B cell (primary cell): Measurements from ENCODE around the gene AFF1. TPM values are rescaled to one million over a fixed set of nuclear protein-coding genes. Genes with fewer than 3 reads are reported as not detected.
"Not testable (repeated sequence)": the region's sequence is repeated elsewhere in the genome, so short reads cannot be mapped to it uniquely, and the experiment has no call there.

Experiments used
- ATAC-seq: fragments of 200-7000 bp; cut with Tn5 transposase; one replicate; pipeline ENCODE4 v1.10.0; 2021; ENCODE audit warnings: low read depth, mild to moderate bottlenecking, moderate number of reproducible peaks, moderate library complexity
- CTCF ChIA-PET: fragments of 350-600 bp; sonication (Branson Sonifier 250); formaldehyde crosslinking; loops from one replicate; lab custom pipeline; 2021; ENCODE audit warnings: antibody characterized with exemption, inconsistent platforms; lab: Charles Lee
- POLR2A ChIA-PET: fragments of 350-600 bp; sonication (Branson Sonifier 250); formaldehyde crosslinking; loops from one replicate; lab custom pipeline; 2021; ENCODE audit warnings: antibody characterized with exemption; lab: Charles Lee
- DNase-seq: peaks from one replicate; pipeline ENCODE4 v3.0.0; 2013
- H2AFZ ChIP-seq: 2 replicates; pipeline ENCODE4 v1.6.1; 2012; ENCODE audit warnings: mild to moderate bottlenecking, low read depth, low read length; ENCODE audit not compliant: insufficient read depth, poor library complexity, severe bottlenecking
- H3K27ac ChIP-seq, 2 donors: 1 replicate in 1 of 2; 2 replicates in 1 of 2; pipeline ENCODE4 v1.5.1; 2012 to 2013; ENCODE audit warnings: low read length in 2 of 2, mild to moderate bottlenecking in 2 of 2, moderate library complexity in 1 of 2
- H3K27me3 ChIP-seq, 4 experiments: fragments of 200-600 bp in 1 of 4; sonication (generic) in 1 of 4; replicated peaks in 1 of 4; 1 replicate in 2 of 4; 2 replicates in 2 of 4; pipeline versions ENCODE4 v1.6.1 to v1.7.0; 2013 to 2016; ENCODE audit warnings: low read length in 3 of 4, mild to moderate bottlenecking in 2 of 4, mixed read lengths in 1 of 4, moderate library complexity in 1 of 4; ENCODE audit not compliant: insufficient read depth in 4 of 4, control insufficient read depth in 3 of 4; ENCODE audit errors: control extremely low read depth in 1 of 4
- H3K36me3 ChIP-seq, 2 experiments: replicated peaks in 1 of 2; 1 replicate in 1 of 2; 2 replicates in 1 of 2; pipeline versions ENCODE4 v1.6.1 to v1.7.1; 2013; ENCODE audit warnings: low read length in 1 of 2; ENCODE audit not compliant: insufficient read depth in 2 of 2, control insufficient read depth in 1 of 2; ENCODE audit errors: control extremely low read depth in 1 of 2, extremely low read depth in 1 of 2
- H3K4me1 ChIP-seq, 2 donors: fragments of 200-600 bp in 1 of 2; sonication (generic) in 1 of 2; 1 replicate in 1 of 2; 2 replicates in 1 of 2; pipeline versions ENCODE4 v1.5.1 to v1.6.1; 2013 to 2017; ENCODE audit warnings: low read length in 2 of 2; ENCODE audit not compliant: control insufficient read depth in 2 of 2, insufficient read depth in 2 of 2
- H3K4me2 ChIP-seq: replicated peaks from 2 replicates; pipeline ENCODE3; 2012; ENCODE audit warnings: mild to moderate bottlenecking, low read depth, low read length; ENCODE audit not compliant: poor library complexity, severe bottlenecking
- H3K4me3 ChIP-seq, 5 experiments: fragments of 200-600 bp in 1 of 5; sonication (generic) in 1 of 5; 1 replicate in 3 of 5; 2 replicates in 2 of 5; pipeline versions ENCODE4 v1.5.1 to v1.7.0; 2011 to 2016; ENCODE audit warnings: low read length in 4 of 5, mild to moderate bottlenecking in 4 of 5, low read depth in 2 of 5, control low read depth in 1 of 5, moderate library complexity in 1 of 5; ENCODE audit not compliant: insufficient read depth in 1 of 5; ENCODE audit errors: control extremely low read depth in 1 of 5, extremely low read depth in 1 of 5
- H3K79me2 ChIP-seq: fragments of 200-600 bp; sonication (generic); one replicate; pipeline ENCODE4 v1.6.0; 2016; ENCODE audit warnings: low read length; ENCODE audit not compliant: control insufficient read depth, insufficient read depth
- H3K9ac ChIP-seq: fragments of 200-600 bp; sonication (generic); 2 replicates; pipeline ENCODE4 v1.6.1; 2017; ENCODE audit warnings: mild to moderate bottlenecking, low read length, moderate library complexity
- H3K9me3 ChIP-seq, 3 donors: one replicate each; pipeline versions ENCODE4 v1.6.1 to v1.7.1; 2013; ENCODE audit warnings: low read length in 2 of 3; ENCODE audit not compliant: control insufficient read depth in 2 of 3, insufficient read depth in 1 of 3; ENCODE audit errors: control extremely low read depth in 1 of 3
- H4K20me1 ChIP-seq: 2 replicates; pipeline ENCODE4 v1.6.0; 2012; ENCODE audit warnings: mild to moderate bottlenecking, low read length; ENCODE audit not compliant: insufficient read depth, control insufficient read depth, poor library complexity, severe bottlenecking
- H3K27ac Mint-ChIP-seq: one replicate; pipeline ENCODE4 v1.8.0; 2021; ENCODE audit warnings: mixed read lengths
- H3K27me3 Mint-ChIP-seq: one replicate; pipeline ENCODE4 v1.8.0; 2021; ENCODE audit warnings: mixed read lengths
- H3K4me1 Mint-ChIP-seq: one replicate; pipeline ENCODE4 v1.8.0; 2021; ENCODE audit warnings: mixed read lengths
- H3K4me3 Mint-ChIP-seq: one replicate; pipeline ENCODE4 v1.8.0; 2021; ENCODE audit warnings: mixed read lengths
- H3K9me3 Mint-ChIP-seq: one replicate; pipeline ENCODE4 v1.8.0; 2022; ENCODE audit warnings: mixed read lengths; ENCODE audit not compliant: insufficient read depth
- CTCF ChIP-seq: fragments of 200-600 bp; IDR thresholded peaks from one replicate; pipeline ENCODE4 v1.8.0; 2022; ENCODE audit warnings: antibody characterized with exemption, mild to moderate bottlenecking
- EZH2 ChIP-seq: IDR thresholded peaks from 2 replicates; pipeline ENCODE4 v1.6.1; 2012; ENCODE audit warnings: borderline replicate concordance, low read depth, mild to moderate bottlenecking, moderate library complexity, low read length; ENCODE audit not compliant: insufficient read depth, poor library complexity, severe bottlenecking
- WGBS: methylation state at CpG from one replicate; pipeline ENCODE4 v1.1.5; 2013; ENCODE audit warnings: missing lambda C conversion rate; ENCODE audit not compliant: insufficient coverage; 5-methylcytosine and 5-hydroxymethylcytosine counted together
- intact Hi-C: fragments of 100-400 bp; cut with micrococcal nuclease; formaldehyde crosslinking; loops from one replicate; pipeline ENCODE4 v1.10.0; 2022
- polyA plus RNA-seq: library from polyadenylated mRNA; depleted of rRNA; stranded (reverse); fragments of >200 nt; gene quantifications from 2 replicates; pipeline ENCODE4 v1.2.3, GENCODE V29; 2012
- total RNA-seq, 2 donors: library from RNA; stranded (reverse); fragments of 120-200 nt in 1 of 2; gene quantifications; 1 replicate in 1 of 2; 2 replicates in 1 of 2; pipeline versions ENCODE4 v1.2.3 to v1.2.4, GENCODE V29; 2013 to 2022

AFF1 gene
- total and polyA plus RNA-seq, 2 donors (not counting 1 experiment from before 2014, with no cell fraction given), result 15.3 to 135 TPM

GRCh38 chr4:87072545-87072944 lies 137.7 kb downstream of the AFF1 start:
- Histone ChIP-seq H4K20me1 (peaks cover 39% of the 10 kb centered on the region), H3K79me2 (peaks cover 56% of the 10 kb centered on the region), H3K4me2 (peak overlapping the region; percentile 82), H3K4me1 (peaks cover 10 to 22% of the 10 kb centered on the region in 2 donors)
- H3K27ac Mint-ChIP-seq, H3K27me3 Mint-ChIP-seq, H3K9ac ChIP-seq, POLR2A ChIA-PET, ATAC-seq, H3K4me3 Mint-ChIP-seq, H3K9me3 ChIP-seq, H2AFZ ChIP-seq, H3K9me3 Mint-ChIP-seq, H3K4me3 ChIP-seq, H3K36me3 ChIP-seq, H3K27ac ChIP-seq, H3K27me3 ChIP-seq, DNase-seq: not testable (repeated sequence)
- WGBS, result no CpG with 5 or more reads among the region's 10 CpGs
- CTCF ChIA-PET, result interaction anchor here (0.7 to 1.0 kb wide), 2 partner anchors 14 to 150 kb away, joined by 3 to 4 read pairs; no protein-coding TSS in a partner anchor
- H3K4me1 Mint-ChIP-seq, result peaks cover 35% of the 10 kb centered on the region
- intact Hi-C loops, result loop anchor here (2.0 kb wide), 1 partner anchor 46 kb away; no protein-coding TSS in a partner anchor

- CTCF ChIA-PET, result interaction anchor here (0.6 to 4.7 kb wide), 5 partner anchors 20 to 150 kb away, joined by 3 to 35 read pairs (median 6); partner anchors contain the start of gene AFF1
- TF ChIP-seq EZH2 (no peak), CTCF (no peak)
- peaks cover 0 to 2% of the 10 kb centered on the region in 2 experiments for H3K36me3 ChIP-seq
- peaks cover 10 to 22% of the 10 kb centered on the region in 2 donors for H3K4me1 ChIP-seq
- H3K9ac ChIP-seq, result peak overlapping the region; percentile 60
- Mint-ChIP-seq H3K27me3 (no peaks in the 10 kb centered on the region), H3K27ac (peak overlapping the region; percentile 76), H3K4me3 (peak overlapping the region; percentile 84), H3K9me3 (no peaks in the 10 kb centered on the region), H3K4me1 (peaks cover 37% of the 10 kb centered on the region)
- H3K27ac ChIP-seq, result peak overlapping the region; percentile 65 to 83
- no peaks in the 10 kb centered on the region for H3K9me3 ChIP-seq
- WGBS, result 0% methylated on average over 2 of the region's 14 CpGs
- H3K79me2 ChIP-seq, result peaks cover 59% of the 10 kb centered on the region
- no peaks in the 10 kb centered on the region for H3K27me3 ChIP-seq
- intact Hi-C loops, result loop anchor here (1.0 to 2.0 kb wide), 3 partner anchors 47 to 137 kb away; no protein-coding TSS in a partner anchor
- H3K4me2 ChIP-seq, result peak overlapping the region; percentile 82
- ATAC-seq, result peak; percentile 86
- DNase-seq, result peak; percentile 79
- H2AFZ ChIP-seq, result no peak overlapping the region
- peak overlapping the region; percentile 23 to 64 (median 45) for H3K4me3 ChIP-seq
- H4K20me1 ChIP-seq, result peaks cover 40% of the 10 kb centered on the region
- POLR2A ChIA-PET, result interaction anchor here (0.6 to 1.0 kb wide), 8 partner anchors 19 to 139 kb away, joined by 3 to 4 read pairs (median 4); partner anchors contain the start of gene AFF1
Measured at GRCh38 chr4:87073199-87074120, 138.6 kb downstream of the AFF1 start.
